HepG2 (cell line): Measurements from ENCODE around the gene VEZF1. TPM values are rescaled to one million over a fixed set of nuclear protein-coding genes. Genes with fewer than 3 reads are reported as not detected.
A peak's percentile ranks its signal among the peaks of the same experiment; 100 is the strongest.

Experiments used
- AHDC1 ChIP-seq: sonication (generic); formaldehyde crosslinking; IDR thresholded peaks from 2 replicates; pipeline ENCODE4 v1.5.1; 2020; ENCODE audit warnings: mild to moderate bottlenecking, missing genetic modification reagents, borderline replicate concordance
- CENPX ChIP-seq: sonication (generic); formaldehyde crosslinking; IDR thresholded peaks from 2 replicates; pipeline ENCODE4 v1.9.0; 2021; ENCODE audit warnings: mild to moderate bottlenecking, missing genetic modification reagents, moderate library complexity
- FOXM1 ChIP-seq: sonication (generic); formaldehyde crosslinking; IDR thresholded peaks from 2 replicates; pipeline ENCODE4 v1.5.0; 2020; ENCODE audit warnings: missing genetic modification reagents
- HIVEP1 ChIP-seq: sonication (generic); formaldehyde crosslinking; IDR thresholded peaks from 2 replicates; pipeline ENCODE4 v1.4.0; 2020; ENCODE audit warnings: mild to moderate bottlenecking, missing genetic modification reagents
- HOXA5 ChIP-seq: sonication (generic); formaldehyde crosslinking; IDR thresholded peaks from 2 replicates; pipeline ENCODE4 v1.4.0; 2020; ENCODE audit warnings: missing genetic modification reagents
- JUND ChIP-seq: sonication (generic); formaldehyde crosslinking; IDR thresholded peaks from 2 replicates; pipeline ENCODE4 v1.8.0; 2022; ENCODE audit warnings: mild to moderate bottlenecking, missing genetic modification reagents
- KMT2B ChIP-seq: IDR thresholded peaks from 2 replicates; pipeline ENCODE4 v1.6.1; 2016; ENCODE audit warnings: missing genetic modification reagents, missing compliant biosample characterization
- NONO ChIP-seq, 2 experiments: fragments of 450-650 bp in 1 of 2; sonication (generic) in 1 of 2; formaldehyde crosslinking in 1 of 2; IDR thresholded peaks in 1 of 2; conservative IDR thresholded peaks in 1 of 2; 2 replicates each; pipeline versions ENCODE4 v1.6.1 to v1.8.0; 2017 to 2022; ENCODE audit warnings: mild to moderate bottlenecking in 1 of 2, missing genetic modification reagents in 1 of 2, moderate library complexity in 1 of 2
- NRL ChIP-seq: sonication (generic); formaldehyde crosslinking; IDR thresholded peaks from 2 replicates; pipeline ENCODE4 v1.5.0; 2020; ENCODE audit warnings: missing genetic modification reagents, mild to moderate bottlenecking, moderate library complexity, borderline replicate concordance
- RFXAP ChIP-seq: sonication (generic); formaldehyde crosslinking; IDR thresholded peaks from 2 replicates; pipeline ENCODE4 v1.4.0; 2020; ENCODE audit warnings: missing genetic modification reagents, borderline replicate concordance
- SMAD9 ChIP-seq: sonication (generic); formaldehyde crosslinking; IDR thresholded peaks from 2 replicates; pipeline ENCODE4 v1.5.1; 2020; ENCODE audit warnings: mild to moderate bottlenecking, missing genetic modification reagents
- SP1 ChIP-seq, 2 experiments: fragments of 450-650 bp in 1 of 2; sonication (generic) in 1 of 2; formaldehyde crosslinking in 1 of 2; IDR thresholded peaks; 2 replicates each; pipeline versions ENCODE4 v1.4.0 to v1.6.1; 2016 to 2020; ENCODE audit warnings: missing genetic modification reagents in 1 of 2
- TCF7 ChIP-seq: sonication (generic); IDR thresholded peaks from 2 replicates; pipeline ENCODE4 v1.6.1; 2016; ENCODE audit warnings: antibody characterized with exemption, low read depth
- THAP11 ChIP-seq: IDR thresholded peaks from 2 replicates; pipeline ENCODE4 v1.6.1; 2016; ENCODE audit warnings: missing biosample characterization, missing genetic modification reagents
- TP53 ChIP-seq: sonication (generic); formaldehyde crosslinking; conservative IDR thresholded peaks from 2 replicates; pipeline ENCODE4 v1.4.0; 2020; ENCODE audit warnings: missing genetic modification reagents
- ZFP1 ChIP-seq: IDR thresholded peaks from 2 replicates; pipeline ENCODE4 v1.6.1; 2016
- ZKSCAN5 ChIP-seq: sonication (generic); formaldehyde crosslinking; IDR thresholded peaks from 2 replicates; pipeline ENCODE4 v1.5.1; 2020; ENCODE audit warnings: mild to moderate bottlenecking, missing genetic modification reagents
- ZNF431 ChIP-seq: sonication (generic); formaldehyde crosslinking; IDR thresholded peaks from 2 replicates; pipeline ENCODE4 v1.9.0; 2022; ENCODE audit warnings: missing genetic modification reagents, low read depth, mild to moderate bottlenecking, borderline replicate concordance
- ZNF713 ChIP-seq: sonication (generic); formaldehyde crosslinking; IDR thresholded peaks from 2 replicates; pipeline ENCODE4 v1.4.0; 2020; ENCODE audit warnings: mild to moderate bottlenecking, missing genetic modification reagents
- ZNF746 ChIP-seq: sonication (generic); formaldehyde crosslinking; IDR thresholded peaks from 2 replicates; pipeline ENCODE4 v1.8.0; 2022; ENCODE audit warnings: mild to moderate bottlenecking, missing genetic modification reagents
- ZNF776 ChIP-seq: sonication (generic); formaldehyde crosslinking; IDR thresholded peaks from 2 replicates; pipeline ENCODE4 v1.4.0; 2020; ENCODE audit warnings: mild to moderate bottlenecking, missing genetic modification reagents
- ZNF792 ChIP-seq: IDR thresholded peaks from 2 replicates; pipeline ENCODE4 v1.6.1; 2016
- ZNF850 ChIP-seq: sonication (generic); formaldehyde crosslinking; conservative IDR thresholded peaks from 2 replicates; pipeline ENCODE4 v1.9.0; 2021; ENCODE audit warnings: mild to moderate bottlenecking, missing genetic modification reagents
- polyA plus RNA-seq, 8 experiments: library from polyadenylated mRNA; depleted of rRNA in 3 of 8; stranded (reverse) in 7 of 8; unstranded in 1 of 8; fragments of >200 nt; fragmentation: Illumina TruSeq in 4 of 8; extraction: Trizol in 4 of 8; gene quantifications; 2 replicates each; pipeline versions ENCODE4 v1.2.1 to v1.2.3, GENCODE V29; 2011 to 2016; ENCODE audit warnings: low read depth in 4 of 8, missing spikeins in 1 of 8, mixed read lengths in 1 of 8; ENCODE audit not compliant: insufficient read depth in 1 of 8
- total RNA-seq, 5 experiments: library from RNA; depleted of rRNA; stranded (reverse); fragments of >200 nt; fragmentation: Illumina TruSeq; extraction: Trizol; gene quantifications; 2 replicates each; pipeline ENCODE4 v1.2.3, GENCODE V29; 2016; ENCODE audit warnings: low read depth in 1 of 5
- TF ChIP-seq, protein P1 (sequence below): sonication (generic); formaldehyde crosslinking; IDR thresholded peaks from 2 replicates; pipeline ENCODE4 v1.8.1; 2023; ENCODE audit warnings: mild to moderate bottlenecking, moderate library complexity, missing genetic modification reagents

The VEZF1 gene
- total and polyA plus RNA-seq, 2 of the 13 experiments (the other 11 are each of a cell fraction or from before 2014, with no cell fraction given), result 45.9 to 49.7 TPM

DNA sequence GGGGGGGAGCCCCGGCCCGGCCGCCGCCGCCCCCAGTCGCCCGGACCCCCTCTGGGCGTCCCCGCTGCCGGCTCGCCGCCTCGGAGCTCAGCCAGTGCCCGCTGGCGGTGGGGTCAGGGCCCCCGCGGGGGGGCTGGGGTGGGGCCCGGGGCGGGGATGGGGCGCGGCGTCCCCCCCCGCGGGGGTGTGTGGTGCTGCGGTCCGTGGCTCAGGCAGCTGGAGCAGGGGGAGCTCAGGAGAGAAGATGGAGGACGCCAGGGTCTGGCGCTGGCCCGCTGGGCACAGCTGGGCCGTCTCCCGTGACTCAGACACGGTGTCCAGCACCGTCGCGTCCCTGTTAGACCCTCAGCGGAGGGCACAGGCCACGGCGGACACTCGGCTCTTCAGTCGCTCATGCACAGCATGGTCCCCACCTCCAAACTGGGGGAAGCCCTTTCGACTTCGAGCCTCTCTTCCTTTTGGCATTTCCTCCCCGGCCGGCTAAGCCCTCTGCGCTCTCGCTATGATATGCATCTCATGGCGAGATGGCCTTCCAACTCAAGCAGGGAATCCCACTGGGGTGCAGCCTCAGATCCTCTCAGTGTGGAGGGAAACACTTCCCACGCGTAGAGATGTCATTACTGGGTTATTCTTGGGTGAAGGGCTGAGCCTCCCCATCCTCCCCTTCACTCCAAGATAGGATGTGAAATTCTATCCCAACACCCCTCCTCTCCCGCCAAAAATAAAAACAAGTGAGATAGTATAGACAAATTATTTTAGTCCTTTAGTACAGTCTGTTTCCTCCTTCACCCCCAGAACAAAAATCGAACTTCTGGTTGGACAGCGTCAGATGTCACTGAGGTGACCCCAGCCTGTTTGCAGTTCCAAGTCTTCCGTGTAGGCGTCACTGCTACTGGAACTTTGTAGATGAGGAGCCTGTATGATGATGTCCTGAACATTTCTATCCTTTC, 522 bp upstream of the VEZF1 start (continued):
- TF ChIP-seq AHDC1 (CRISPR knock-in tag) (no peak), CENPX (CRISPR knock-in tag) (no peak), ZNF431 (CRISPR knock-in tag) (0 out of 2 replicates have a peak, but pooled peaks have one; percentile 9), ZKSCAN5 (CRISPR knock-in tag) (no peak), THAP11 (CRISPR knock-in tag) (peak; percentile 22; the same call in 1 of the 2 replicates), ZNF850 (CRISPR knock-in tag) (no peak), FOXM1 (CRISPR knock-in tag) (no peak), HIVEP1 (peak; percentile 67), NRL (peak; percentile 82; the same call in 1 of the 2 replicates), ZNF713 (no peak), ZNF776 (CRISPR knock-in tag) (0 out of 2 replicates have a peak, but pooled peaks have one; percentile 72), ZNF792 (peak; percentile 70; the same call in 1 of the 2 replicates), SMAD9 (no peak), NONO (IDR thresholded peaks at IDR 0.05) (no peak), NONO (CRISPR knock-in tag; conservative IDR thresholded peaks at IDR 0.05) (peak; percentile 54; the same call in 1 of the 2 replicates), TP53 (CRISPR knock-in tag) (no peak), ZFP1 (no peak), ZNF746 (CRISPR knock-in tag) (0 out of 2 replicates have a peak, but pooled peaks have one; percentile 62), HOXA5 (no peak), JUND (CRISPR knock-in tag) (no peak), RFXAP (CRISPR knock-in tag) (no peak), SP1 (IDR thresholded peaks at IDR 0.05) (no peak), SP1 (CRISPR knock-in tag; IDR thresholded peaks at IDR 0.05) (no peak; the same call in 1 of the 2 replicates), TCF7 (no peak), KMT2B (no peak)
- TF ChIP-seq, protein P1, sequence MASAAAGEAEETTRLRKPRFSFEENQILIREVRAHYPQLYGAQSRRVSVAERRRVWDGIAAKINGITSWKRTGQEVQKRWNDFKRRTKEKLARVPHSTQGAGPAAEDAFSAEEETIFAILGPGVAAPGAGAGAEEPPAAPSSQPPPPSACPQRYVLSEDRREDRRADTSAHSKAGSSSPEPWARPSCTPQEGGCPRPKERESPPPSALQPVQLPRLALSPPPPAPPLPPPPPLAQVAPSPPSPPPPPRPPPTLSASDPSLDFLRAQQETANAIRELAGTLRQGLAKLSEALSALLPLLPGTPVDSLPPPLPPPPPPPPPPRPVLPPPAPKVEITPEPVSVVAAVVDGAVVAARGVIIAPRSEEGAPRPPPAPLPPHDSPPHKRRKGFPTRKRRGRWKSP (CRISPR knock-in tag), result no peak; the same call in 1 of the 2 replicates
